RKO (cell line): ENCODE measurements around the gene POLDIP3.
"Not testable (repeated sequence)": the region's sequence is repeated elsewhere in the genome, so short reads cannot be mapped to it uniquely, and the experiment has no call there.

Experiments
- DNase-seq: peaks from one replicate; pipeline ENCODE4 v3.0.0-alpha.2; 2016; ENCODE audit warnings: low spot score

The POLDIP3 gene

GRCh38 chr22:42619261-42620063 is 4.8 kb upstream of the POLDIP3 start:
- DNase-seq, result no peak

- no peak for DNase-seq
Observed at GRCh38 chr22:42617155-42617983, 2.7 kb upstream of the POLDIP3 start.

- DNase-seq, result not testable (repeated sequence)
Observed at GRCh38 chr22:42615860-42616175, 1.1 kb upstream of the POLDIP3 start.

GRCh38 chr22:42615092-42615859 is 593 bp upstream of the POLDIP3 start:
- peak; percentile 99 for DNase-seq

GRCh38 chr22:42613872-42614301 is 796 bp downstream of the POLDIP3 start:
- peak; percentile 62 for DNase-seq

- no peak for DNase-seq
Observed at GRCh38 chr22:42612336-42612735, 2.3 kb downstream of the POLDIP3 start.

- DNase-seq, result peak; percentile 41
Observed at GRCh38 chr22:42611051-42611450, 3.6 kb downstream of the POLDIP3 start.

GRCh38 chr22:42610186-42610585 is 4.5 kb downstream of the POLDIP3 start:
- no peak for DNase-seq

GRCh38 chr22:42608823-42609361 is 5.8 kb downstream of the POLDIP3 start:
- DNase-seq, result no peak

- no peak for DNase-seq
Observed at GRCh38 chr22:42608136-42608822, 6.4 kb downstream of the POLDIP3 start.

- not testable (repeated sequence) for DNase-seq
Observed at GRCh38 chr22:42607641-42608040, 7.0 kb downstream of the POLDIP3 start.

GRCh38 chr22:42604403-42604802 is 10.3 kb downstream of the POLDIP3 start:
- no peak for DNase-seq

GRCh38 chr22:42603427-42603826 is 11.3 kb downstream of the POLDIP3 start:
- no peak for DNase-seq

GRCh38 chr22:42602470-42602869 is 12.2 kb downstream of the POLDIP3 start:
- no peak for DNase-seq

GRCh38 chr22:42601879-42602465 is 12.7 kb downstream of the POLDIP3 start:
- DNase-seq, result no peak

- DNase-seq, result no peak
Observed at GRCh38 chr22:42596863-42597530, 17.7 kb downstream of the POLDIP3 start.

GRCh38 chr22:42596336-42596735 is 18.3 kb downstream of the POLDIP3 start:
- no peak for DNase-seq

GRCh38 chr22:42595434-42595833 is 19.2 kb downstream of the POLDIP3 start:
- DNase-seq, result no peak

GRCh38 chr22:42591987-42592386 is 22.7 kb downstream of the POLDIP3 start:
- DNase-seq, result no peak

GRCh38 chr22:42587588-42588175 is 27.0 kb downstream of the POLDIP3 start:
- DNase-seq, result no peak
